HEK293 (cell line): ENCODE measurements around the gene TSPAN9.
A peak's percentile ranks its signal among the peaks of the same experiment; 100 is the strongest.

Source experiments
- BCL11B ChIP-seq: fragments of 450-650 bp; formaldehyde crosslinking; IDR thresholded peaks from 2 replicates; pipeline ENCODE4 v1.5.1; 2016; ENCODE audit warnings: low read depth, missing biosample characterization, missing genetic modification characterization
- IKZF3 ChIP-seq: fragments of 450-650 bp; IDR thresholded peaks from 2 replicates; pipeline ENCODE4 v1.5.0; 2018; ENCODE audit warnings: missing biosample characterization, mild to moderate bottlenecking, missing genetic modification characterization, moderate library complexity
- KLF8 ChIP-seq: fragments of 450-650 bp; formaldehyde crosslinking; IDR thresholded peaks from 2 replicates; pipeline ENCODE4 v1.5.1; 2016; ENCODE audit warnings: missing biosample characterization, missing genetic modification characterization
- KLF9 ChIP-seq: fragments of 450-650 bp; formaldehyde crosslinking; IDR thresholded peaks from 2 replicates; pipeline ENCODE4 v1.5.1; 2016; ENCODE audit warnings: missing biosample characterization, missing genetic modification characterization, low read depth
- SP2 ChIP-seq: fragments of 450-650 bp; formaldehyde crosslinking; IDR thresholded peaks from 2 replicates; pipeline ENCODE4 v1.5.1; 2016; ENCODE audit warnings: missing biosample characterization, missing genetic modification characterization
- SP3 ChIP-seq: fragments of 450-650 bp; formaldehyde crosslinking; IDR thresholded peaks from 2 replicates; pipeline ENCODE4 v1.5.1; 2016; ENCODE audit warnings: missing biosample characterization, missing genetic modification characterization
- YY1 ChIP-seq: fragments of 450-650 bp; formaldehyde crosslinking; IDR thresholded peaks from 2 replicates; pipeline ENCODE4 v1.5.1; 2018; ENCODE audit warnings: missing biosample characterization, missing genetic modification characterization
- YY2 ChIP-seq: fragments of 450-650 bp; formaldehyde crosslinking; IDR thresholded peaks from 2 replicates; pipeline ENCODE4 v1.5.1; 2016; ENCODE audit warnings: missing biosample characterization, missing genetic modification characterization
- ZBTB17 ChIP-seq: fragments of 450-650 bp; formaldehyde crosslinking; IDR thresholded peaks from 2 replicates; pipeline ENCODE4 v1.5.1; 2016; ENCODE audit warnings: missing biosample characterization, missing genetic modification characterization
- ZBTB8A ChIP-seq: fragments of 450-650 bp; formaldehyde crosslinking; IDR thresholded peaks from 2 replicates; pipeline ENCODE4 v1.5.1; 2016; ENCODE audit warnings: missing biosample characterization, missing genetic modification characterization
- ZFHX2 ChIP-seq: fragments of 450-650 bp; formaldehyde crosslinking; conservative IDR thresholded peaks from 2 replicates; pipeline ENCODE4 v1.5.1; 2016; ENCODE audit warnings: missing biosample characterization, missing genetic modification characterization
- ZFP37 ChIP-seq: fragments of 450-650 bp; formaldehyde crosslinking; IDR thresholded peaks from 2 replicates; pipeline ENCODE4 v1.5.1; 2016; ENCODE audit warnings: missing biosample characterization, missing genetic modification characterization
- ZNF121 ChIP-seq: fragments of 450-650 bp; formaldehyde crosslinking; IDR thresholded peaks from 2 replicates; pipeline ENCODE4 v1.5.1; 2016; ENCODE audit warnings: missing biosample characterization, missing genetic modification characterization
- ZNF133 ChIP-seq: fragments of 450-650 bp; formaldehyde crosslinking; IDR thresholded peaks from 2 replicates; pipeline ENCODE4 v1.5.1; 2016; ENCODE audit warnings: missing biosample characterization, missing genetic modification characterization
- ZNF140 ChIP-seq: fragments of 450-650 bp; formaldehyde crosslinking; IDR thresholded peaks from 2 replicates; pipeline ENCODE4 v1.5.1; 2016; ENCODE audit warnings: missing biosample characterization, missing genetic modification characterization
- ZNF146 ChIP-seq: fragments of 450-650 bp; formaldehyde crosslinking; IDR thresholded peaks from 2 replicates; pipeline ENCODE4 v1.5.1; 2016; ENCODE audit warnings: missing biosample characterization, missing genetic modification characterization
- ZNF16 ChIP-seq: fragments of 450-650 bp; formaldehyde crosslinking; IDR thresholded peaks from 2 replicates; pipeline ENCODE4 v1.5.1; 2016; ENCODE audit warnings: low read depth, missing biosample characterization, missing genetic modification characterization
- ZNF175 ChIP-seq: fragments of 450-650 bp; formaldehyde crosslinking; IDR thresholded peaks from 2 replicates; pipeline ENCODE4 v1.5.1; 2016; ENCODE audit warnings: missing biosample characterization, missing genetic modification characterization
- ZNF24 ChIP-seq: fragments of 450-650 bp; formaldehyde crosslinking; IDR thresholded peaks from 2 replicates; pipeline ENCODE4 v1.5.1; 2016; ENCODE audit warnings: missing biosample characterization, missing genetic modification characterization
- ZNF274 ChIP-seq, 2 experiments: fragments of 200-500 bp in 1 of 2; fragments of 450-650 bp in 1 of 2; sonication (Bioruptor generic) in 1 of 2; formaldehyde crosslinking in 1 of 2; IDR thresholded peaks; 2 replicates each; pipeline versions ENCODE4 v1.5.1 to v1.6.1; 2014 to 2016; ENCODE audit warnings: borderline replicate concordance in 1 of 2, inconsistent platforms in 1 of 2, low read length in 1 of 2, missing biosample characterization in 1 of 2, missing genetic modification characterization in 1 of 2
- ZNF350 ChIP-seq: fragments of 450-650 bp; formaldehyde crosslinking; IDR thresholded peaks from 2 replicates; pipeline ENCODE4 v1.5.0; 2017; ENCODE audit warnings: missing biosample characterization, mild to moderate bottlenecking, missing genetic modification characterization
- ZNF366 ChIP-seq: fragments of 450-650 bp; formaldehyde crosslinking; conservative IDR thresholded peaks from 2 replicates; pipeline ENCODE4 v1.5.1; 2016; ENCODE audit warnings: missing biosample characterization, missing genetic modification characterization
- ZNF501 ChIP-seq: fragments of 450-650 bp; formaldehyde crosslinking; IDR thresholded peaks from 2 replicates; pipeline ENCODE4 v1.5.1; 2016; ENCODE audit warnings: missing biosample characterization, missing genetic modification characterization
- ZNF530 ChIP-seq: fragments of 450-650 bp; formaldehyde crosslinking; IDR thresholded peaks from 2 replicates; pipeline ENCODE4 v1.5.1; 2016; ENCODE audit warnings: low read depth, missing biosample characterization, missing genetic modification characterization
- ZNF561 ChIP-seq: fragments of 450-650 bp; IDR thresholded peaks from 2 replicates; pipeline ENCODE4 v1.5.1; 2018; ENCODE audit warnings: missing biosample characterization, missing genetic modification characterization, borderline replicate concordance
- ZNF585B ChIP-seq: fragments of 450-650 bp; formaldehyde crosslinking; IDR thresholded peaks from 2 replicates; pipeline ENCODE4 v1.5.1; 2016; ENCODE audit warnings: missing biosample characterization, missing genetic modification characterization
- ZNF629 ChIP-seq: fragments of 450-650 bp; formaldehyde crosslinking; IDR thresholded peaks from 2 replicates; pipeline ENCODE4 v1.5.1; 2017; ENCODE audit warnings: missing biosample characterization, missing genetic modification characterization
- ZNF660 ChIP-seq: fragments of 450-650 bp; IDR thresholded peaks from 2 replicates; pipeline ENCODE4 v1.5.1; 2018; ENCODE audit warnings: missing biosample characterization, mild to moderate bottlenecking, missing genetic modification characterization
- ZNF76 ChIP-seq: fragments of 450-650 bp; formaldehyde crosslinking; IDR thresholded peaks from 2 replicates; pipeline ENCODE4; 2016; ENCODE audit warnings: low read depth, missing biosample characterization, missing genetic modification characterization, borderline replicate concordance
- ZSCAN16 ChIP-seq: fragments of 450-650 bp; formaldehyde crosslinking; IDR thresholded peaks from 2 replicates; pipeline ENCODE4 v1.5.1; 2016; ENCODE audit warnings: missing biosample characterization, missing genetic modification characterization
- ZXDB ChIP-seq: fragments of 450-650 bp; formaldehyde crosslinking; IDR thresholded peaks from 2 replicates; pipeline ENCODE4 v1.5.1; 2016; ENCODE audit warnings: missing biosample characterization, missing genetic modification characterization
- TF ChIP-seq, protein P1 (sequence below): fragments of 450-650 bp; formaldehyde crosslinking; IDR thresholded peaks from 2 replicates; pipeline ENCODE4 v1.5.1; 2016; ENCODE audit warnings: missing biosample characterization, missing genetic modification characterization
- TF ChIP-seq, protein P2 (sequence below): fragments of 450-650 bp; formaldehyde crosslinking; IDR thresholded peaks from 2 replicates; pipeline ENCODE4 v1.5.1; 2017; ENCODE audit warnings: missing biosample characterization, missing genetic modification characterization
- TF ChIP-seq, protein P3 (sequence below): fragments of 450-650 bp; formaldehyde crosslinking; IDR thresholded peaks from 2 replicates; pipeline ENCODE4 v1.5.1; 2016; ENCODE audit warnings: missing biosample characterization, missing genetic modification characterization

The TSPAN9 gene

DNA sequence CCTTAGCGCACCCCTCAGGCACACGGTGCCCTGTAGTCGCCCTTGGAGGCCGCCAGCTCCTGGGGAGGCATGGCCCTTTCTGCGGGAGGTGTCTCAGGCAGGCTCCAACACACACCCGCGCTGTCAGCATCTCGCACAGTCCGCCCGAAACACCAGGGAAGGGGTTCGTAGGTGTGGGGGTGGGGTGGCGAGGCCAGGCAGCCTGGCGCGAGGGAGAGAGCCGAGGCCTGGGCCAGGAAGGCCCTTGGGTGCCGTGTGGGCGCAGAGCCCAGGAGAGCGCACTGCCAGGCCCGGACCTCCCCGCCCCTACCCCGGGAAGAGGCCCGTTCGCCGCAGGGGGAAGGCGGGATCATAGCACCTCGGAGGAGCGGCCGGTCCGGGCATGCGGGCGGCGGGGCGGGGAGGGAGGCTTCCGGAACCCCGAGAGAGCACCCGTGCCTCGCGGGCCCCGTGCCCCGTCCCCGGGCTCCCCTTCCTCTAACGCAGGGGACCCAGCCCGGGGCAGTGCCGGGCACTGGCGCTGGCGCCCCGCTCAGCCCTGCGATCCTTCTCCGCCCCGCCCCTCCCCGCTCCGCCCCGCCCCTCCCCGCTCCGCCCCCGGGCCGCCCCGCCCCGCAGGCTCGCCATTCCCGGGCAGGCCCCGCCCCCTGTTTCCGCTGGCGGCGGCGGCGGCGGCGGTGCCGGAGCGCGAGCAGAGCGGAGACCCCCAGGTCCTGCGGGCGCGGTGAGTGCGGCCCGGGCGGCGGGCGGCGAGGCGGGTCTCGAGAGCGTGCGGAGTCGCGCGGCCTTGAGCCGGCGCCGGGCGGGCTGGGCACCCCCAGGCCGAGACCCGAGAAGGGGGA lies at the start of gene TSPAN9 (continued):
- peak; percentile 69; the same call in 1 of the 2 replicates for TF ChIP-seq KLF9 (tag by site-specific recombination)
- no peak for TF ChIP-seq ZNF140 (tag by site-specific recombination)
- TF ChIP-seq IKZF3 (tag by site-specific recombination), result peak; percentile 77
- peak; percentile 52; the same call in 1 of the 2 replicates for TF ChIP-seq ZNF24 (tag by site-specific recombination)
- TF ChIP-seq ZNF274 (IDR thresholded peaks at IDR 0.05; ENCODE audit: low read length), result no peak
- no peak for TF ChIP-seq ZNF274 (tag by site-specific recombination; IDR thresholded peaks at IDR 0.05; ENCODE audit: borderline replicate concordance)
- 0 out of 2 replicates have a peak, but pooled peaks have one; percentile 68 for TF ChIP-seq ZNF501 (tag by site-specific recombination)
- TF ChIP-seq ZNF16 (tag by site-specific recombination), result no peak
- no peak for TF ChIP-seq ZNF350
- no peak for TF ChIP-seq ZNF530 (tag by site-specific recombination)
- peak; percentile 36; the same call in 1 of the 2 replicates for TF ChIP-seq ZNF146
- peak; percentile 34; the same call in 1 of the 2 replicates for TF ChIP-seq ZSCAN16 (tag by site-specific recombination)
- TF ChIP-seq SP2 (tag by site-specific recombination), result peak; percentile 68
- peak; percentile 14; the same call in 1 of the 2 replicates for TF ChIP-seq YY1 (tag by site-specific recombination)
- TF ChIP-seq ZFP37 (tag by site-specific recombination), result peak; percentile 58; the same call in 1 of the 2 replicates
- no peak for TF ChIP-seq ZNF133 (tag by site-specific recombination)
- 0 out of 2 replicates have a peak, but pooled peaks have one; percentile 24 for TF ChIP-seq BCL11B (tag by site-specific recombination)
- TF ChIP-seq ZBTB8A (tag by site-specific recombination), result peak; percentile 99
- TF ChIP-seq ZNF660 (tag by site-specific recombination), result 0 out of 2 replicates have a peak, but pooled peaks have one; percentile 13
- peak; percentile 36 for TF ChIP-seq ZNF629
- TF ChIP-seq ZFHX2 (tag by site-specific recombination), result peak; percentile 85
- TF ChIP-seq ZNF585B (tag by site-specific recombination), result 0 out of 2 replicates have a peak, but pooled peaks have one; percentile 7
- TF ChIP-seq ZNF175 (tag by site-specific recombination), result no peak
- TF ChIP-seq ZNF366 (tag by site-specific recombination), result 0 out of 2 replicates have a peak, but pooled peaks have one; percentile 20
- peak; percentile 80 for TF ChIP-seq SP3 (tag by site-specific recombination)
- peak; percentile 84 for TF ChIP-seq ZXDB (tag by site-specific recombination)
- peak; percentile 49; the same call in 1 of the 2 replicates for TF ChIP-seq ZNF76 (tag by site-specific recombination)
- TF ChIP-seq ZNF121 (tag by site-specific recombination), result peak; percentile 43; the same call in 1 of the 2 replicates
- peak; percentile 88 for TF ChIP-seq ZBTB17 (tag by site-specific recombination)
- TF ChIP-seq ZNF561, result peak; percentile 85; the same call in 1 of the 2 replicates
- TF ChIP-seq, protein P1, sequence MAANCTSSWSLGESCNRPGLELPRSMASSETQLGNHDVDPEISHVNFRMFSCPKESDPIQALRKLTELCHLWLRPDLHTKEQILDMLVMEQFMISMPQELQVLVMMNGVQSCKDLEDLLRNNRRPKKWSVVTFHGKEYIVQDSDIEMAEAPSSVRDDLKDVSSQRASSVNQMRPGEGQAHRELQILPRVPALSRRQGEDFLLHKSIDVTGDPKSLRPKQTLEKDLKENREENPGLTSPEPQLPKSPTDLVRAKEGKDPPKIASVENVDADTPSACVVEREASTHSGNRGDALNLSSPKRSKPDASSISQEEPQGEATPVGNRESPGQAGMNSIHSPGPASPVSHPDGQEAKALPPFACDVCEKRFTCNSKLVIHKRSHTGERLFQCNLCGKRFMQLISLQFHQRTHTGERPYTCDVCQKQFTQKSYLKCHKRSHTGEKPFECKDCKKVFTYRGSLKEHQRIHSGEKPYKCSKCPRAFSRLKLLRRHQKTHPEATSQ (tag by site-specific recombination), result peak; percentile 82; the same call in 1 of the 2 replicates
- 0 out of 2 replicates have a peak, but pooled peaks have one; percentile 78 for TF ChIP-seq KLF8 (tag by site-specific recombination)
- TF ChIP-seq, protein P2, sequence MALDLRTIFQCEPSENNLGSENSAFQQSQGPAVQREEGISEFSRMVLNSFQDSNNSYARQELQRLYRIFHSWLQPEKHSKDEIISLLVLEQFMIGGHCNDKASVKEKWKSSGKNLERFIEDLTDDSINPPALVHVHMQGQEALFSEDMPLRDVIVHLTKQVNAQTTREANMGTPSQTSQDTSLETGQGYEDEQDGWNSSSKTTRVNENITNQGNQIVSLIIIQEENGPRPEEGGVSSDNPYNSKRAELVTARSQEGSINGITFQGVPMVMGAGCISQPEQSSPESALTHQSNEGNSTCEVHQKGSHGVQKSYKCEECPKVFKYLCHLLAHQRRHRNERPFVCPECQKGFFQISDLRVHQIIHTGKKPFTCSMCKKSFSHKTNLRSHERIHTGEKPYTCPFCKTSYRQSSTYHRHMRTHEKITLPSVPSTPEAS (tag by site-specific recombination), result 0 out of 2 replicates have a peak, but pooled peaks have one; percentile 22
- TF ChIP-seq, protein P3, sequence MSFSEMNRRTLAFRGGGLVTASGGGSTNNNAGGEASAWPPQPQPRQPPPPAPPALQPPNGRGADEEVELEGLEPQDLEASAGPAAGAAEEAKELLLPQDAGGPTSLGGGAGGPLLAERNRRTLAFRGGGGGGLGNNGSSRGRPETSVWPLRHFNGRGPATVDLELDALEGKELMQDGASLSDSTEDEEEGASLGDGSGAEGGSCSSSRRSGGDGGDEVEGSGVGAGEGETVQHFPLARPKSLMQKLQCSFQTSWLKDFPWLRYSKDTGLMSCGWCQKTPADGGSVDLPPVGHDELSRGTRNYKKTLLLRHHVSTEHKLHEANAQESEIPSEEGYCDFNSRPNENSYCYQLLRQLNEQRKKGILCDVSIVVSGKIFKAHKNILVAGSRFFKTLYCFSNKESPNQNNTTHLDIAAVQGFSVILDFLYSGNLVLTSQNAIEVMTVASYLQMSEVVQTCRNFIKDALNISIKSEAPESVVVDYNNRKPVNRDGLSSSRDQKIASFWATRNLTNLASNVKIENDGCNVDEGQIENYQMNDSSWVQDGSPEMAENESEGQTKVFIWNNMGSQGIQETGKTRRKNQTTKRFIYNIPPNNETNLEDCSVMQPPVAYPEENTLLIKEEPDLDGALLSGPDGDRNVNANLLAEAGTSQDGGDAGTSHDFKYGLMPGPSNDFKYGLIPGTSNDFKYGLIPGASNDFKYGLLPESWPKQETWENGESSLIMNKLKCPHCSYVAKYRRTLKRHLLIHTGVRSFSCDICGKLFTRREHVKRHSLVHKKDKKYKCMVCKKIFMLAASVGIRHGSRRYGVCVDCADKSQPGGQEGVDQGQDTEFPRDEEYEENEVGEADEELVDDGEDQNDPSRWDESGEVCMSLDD (tag by site-specific recombination), result peak; percentile 84
- no peak for TF ChIP-seq YY2
